ENCODE data around the gene SLIT3.

The SLIT3 gene

GRCh38 chr5:168670881-168671575, 629.9 kb downstream of the SLIT3 start:
- no peak for DNase-seq (ENCODE audit: low read depth in 2 of 2)

- DNase-seq (ENCODE audit: low read depth in 2 of 2), result no peak
Measured at GRCh38 chr5:168669668-168670378, 631.1 kb downstream of the SLIT3 start.

GRCh38 chr5:168669156-168669555, 631.8 kb downstream of the SLIT3 start:
- no peak for DNase-seq (ENCODE audit: low read depth in 2 of 2)

GRCh38 chr5:168668078-168668477, 632.9 kb downstream of the SLIT3 start:
- DNase-seq (ENCODE audit: low read depth in 2 of 2), result no peak

- no peak for DNase-seq (ENCODE audit: low read depth in 2 of 2)
Measured at GRCh38 chr5:168667301-168667840, 633.6 kb downstream of the SLIT3 start.

GRCh38 chr5:168666356-168666755, 634.6 kb downstream of the SLIT3 start:
- DNase-seq (ENCODE audit: low read depth in 2 of 2), result no peak

GRCh38 chr5:168663276-168664004, 637.5 kb downstream of the SLIT3 start:
- no peak for DNase-seq (ENCODE audit: low read depth in 2 of 2)

- DNase-seq (ENCODE audit: low read depth in 2 of 2), result no peak
Measured at GRCh38 chr5:168661593-168662485, 639.1 kb downstream of the SLIT3 start.

GRCh38 chr5:168660691-168661090, 640.2 kb downstream of the SLIT3 start:
- DNase-seq (ENCODE audit: low read depth in 2 of 2), result no peak

GRCh38 chr5:168659286-168659847, 641.6 kb downstream of the SLIT3 start:
- DNase-seq (ENCODE audit: low read depth in 2 of 2), result no peak

- DNase-seq (ENCODE audit: low read depth in 2 of 2), result no peak
Measured at GRCh38 chr5:168658394-168658793, 642.5 kb downstream of the SLIT3 start.

- DNase-seq (ENCODE audit: low read depth in 2 of 2), result no peak
Measured at GRCh38 chr5:168656633-168657032, 644.3 kb downstream of the SLIT3 start.

GRCh38 chr5:168655316-168655715, 645.6 kb downstream of the SLIT3 start:
- no peak for DNase-seq (ENCODE audit: low read depth in 2 of 2)

- DNase-seq (ENCODE audit: low read depth in 2 of 2), result no peak
Measured at GRCh38 chr5:168654211-168654721, 646.7 kb downstream of the SLIT3 start.

- no peak for DNase-seq (ENCODE audit: low read depth in 2 of 2)
Measured at GRCh38 chr5:168653626-168654025, 647.3 kb downstream of the SLIT3 start.

GRCh38 chr5:168651648-168652047, 649.3 kb downstream of the SLIT3 start:
- no peak for DNase-seq (ENCODE audit: low read depth in 2 of 2)

GRCh38 chr5:168649306-168649705, 651.6 kb downstream of the SLIT3 start:
- no peak for DNase-seq (ENCODE audit: low read depth in 2 of 2)

- no peak for DNase-seq (ENCODE audit: low read depth in 2 of 2)
Measured at GRCh38 chr5:168648576-168648975, 652.4 kb downstream of the SLIT3 start.

- no peak for DNase-seq (ENCODE audit: low read depth in 2 of 2)
Measured at GRCh38 chr5:168648016-168648415, 652.9 kb downstream of the SLIT3 start.

- no peak for DNase-seq (ENCODE audit: low read depth in 2 of 2)
Measured at GRCh38 chr5:168647083-168647482, 653.9 kb downstream of the SLIT3 start.

GRCh38 chr5:168646335-168646734, 654.6 kb downstream of the SLIT3 start:
- no peak for DNase-seq (ENCODE audit: low read depth in 2 of 2)
